Measurements from ENCODE around the gene NUB1. TPM values are rescaled to one million over a fixed set of nuclear protein-coding genes. Genes with fewer than 3 reads are reported as not detected.

NUB1 gene
- total RNA-seq, 1 experiment from 2014 or later = 48.5 TPM

DNA sequence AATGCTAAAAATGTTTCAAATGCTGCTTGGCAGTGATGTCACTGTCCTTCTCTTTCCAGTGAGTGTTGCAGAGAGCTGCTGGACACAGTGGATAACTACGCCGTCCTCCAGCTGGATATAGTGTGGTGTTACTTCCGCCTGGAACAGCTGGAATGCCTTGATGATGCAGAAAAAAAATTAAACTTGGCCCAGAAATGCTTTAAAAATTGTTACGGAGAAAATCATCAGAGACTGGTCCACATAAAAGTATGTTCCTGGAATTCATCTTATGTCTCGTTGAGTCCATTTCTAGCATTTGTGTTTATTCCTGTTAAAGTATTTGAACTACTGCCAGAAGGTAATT is 25.2 kb downstream of the NUB1 start:
- Histone ChIP-seq H4K8ac (replicated peaks; ENCODE audit: insufficient read length, low read depth, low read length) (no peak overlapping the region), H3K14ac (ENCODE audit: insufficient read depth, low read length) (no peak overlapping the region), H3K23me2 (ENCODE audit: insufficient read length, low read depth, low read length, poor library complexity, severe bottlenecking) (no peaks in the 10 kb centered on the region), H4K20me1 (ENCODE audit: control insufficient read depth, insufficient read depth, insufficient read length) (no peaks in the 10 kb centered on the region), H3K4me2 (ENCODE audit: insufficient read depth, insufficient read length, low read length) (no peak overlapping the region), H3K79me1 (ENCODE audit: insufficient read depth, low read depth, low read length, poor library complexity, severe bottlenecking) (no peaks in the 10 kb centered on the region), H3K9ac (ENCODE audit: extremely low read depth, insufficient read length, low read length) (no peak overlapping the region), H3K4me1 (ENCODE audit: insufficient read depth, low read length) (no peaks in the 10 kb centered on the region), H2BK120ac (ENCODE audit: low read depth, low read length, poor library complexity, severe bottlenecking) (no peak overlapping the region), H2BK12ac (ENCODE audit: insufficient read length, low read depth, low read length) (no peak overlapping the region), H3T11ph (ENCODE audit: low read length) (no peak overlapping the region), H2BK5ac (ENCODE audit: insufficient read length, low read length) (no peak overlapping the region), H3K27me3 (ENCODE audit: insufficient read depth, low read length) (no peaks in the 10 kb centered on the region), H2AFZ (ENCODE audit: low read length) (no peak overlapping the region), H3K9me3 (ENCODE audit: control insufficient read depth, low read depth, low read length) (no peaks in the 10 kb centered on the region), H3K56ac (ENCODE audit: insufficient read length, low read depth, low read length) (no peak overlapping the region), H3K18ac (ENCODE audit: insufficient read length, low read depth, low read length) (no peak overlapping the region), H4K5ac (ENCODE audit: insufficient read length, low read depth, low read length) (no peak overlapping the region), H2AK5ac (ENCODE audit: insufficient read length, low read length) (no peak overlapping the region), H4K91ac (ENCODE audit: insufficient read length, low read depth, low read length) (no peak overlapping the region), H2BK20ac (ENCODE audit: low read depth, low read length, poor library complexity, severe bottlenecking) (no peak overlapping the region), H3K4ac (ENCODE audit: low read depth, low read length) (no peak overlapping the region), H3K23ac (ENCODE audit: insufficient read length, low read depth, low read length) (no peak overlapping the region), H3K79me2 (ENCODE audit: insufficient read depth, low read length) (no peaks in the 10 kb centered on the region), H3K27ac (ENCODE audit: insufficient read length, low read depth, low read length) (no peak overlapping the region), H2BK15ac (ENCODE audit: low read depth, low read length) (no peak overlapping the region)
- H3K4me3 Mint-ChIP-seq = no peak overlapping the region
- H3K27ac Mint-ChIP-seq = no peak overlapping the region
- H3K27me3 Mint-ChIP-seq (ENCODE audit: low read depth) = no peaks in the 10 kb centered on the region
- TF ChIP-seq CTCF (conservative IDR thresholded peaks at IDR 0.05) = no peak
- no peaks in the 10 kb centered on the region for H3K9me3 Mint-ChIP-seq
- WGBS (ENCODE audit: extremely low coverage, insufficient read length, low lambda C conversion rate) = no CpG with 5 or more reads among the region's 5 CpGs
- peaks cover 2 to 40% (median 39%) of the 10 kb centered on the region in 3 experiments; a peak in 6 of 7 replicates for H3K36me3 Mint-ChIP-seq (ENCODE audit: insufficient read depth in 1 of 3, low read depth in 3 of 3)
- no peak for DNase-seq
- peaks cover 2 to 3% of the 10 kb centered on the region in 2 experiments for H3K4me1 Mint-ChIP-seq
